ENCODE data around the gene CRYBB3.

The CRYBB3 gene

GRCh38 chr22:25199731-25200520 lies at the start of gene CRYBB3:
TSS of gene CRYBB3 (plus strand) at chr22:25199858. CDS start at chr22:25201397, 1,539 bp downstream.
- no peak for DNase-seq

- DNase-seq = no peak
Measured at GRCh38 chr22:25153961-25154666, 45.5 kb upstream of the CRYBB3 start.

GRCh38 chr22:25154667-25154999 lies 45.0 kb upstream of the CRYBB3 start:
- DNase-seq = no peak

GRCh38 chr22:25156736-25157135 lies 42.9 kb upstream of the CRYBB3 start:
- DNase-seq = no peak

- DNase-seq = no peak
Measured at GRCh38 chr22:25159028-25159427, 40.6 kb upstream of the CRYBB3 start.

GRCh38 chr22:25160120-25160996 lies 39.3 kb upstream of the CRYBB3 start:
- no peak for DNase-seq

- no peak for DNase-seq
Measured at GRCh38 chr22:25161017-25161915, 38.4 kb upstream of the CRYBB3 start.

- no peak for DNase-seq
Measured at GRCh38 chr22:25161916-25162530, 37.6 kb upstream of the CRYBB3 start.

- no peak for DNase-seq
Measured at GRCh38 chr22:25162561-25162960, 37.1 kb upstream of the CRYBB3 start.

GRCh38 chr22:25165785-25166184 lies 33.9 kb upstream of the CRYBB3 start:
- DNase-seq = no peak

- no peak for DNase-seq
Measured at GRCh38 chr22:25166266-25167040, 33.2 kb upstream of the CRYBB3 start.

GRCh38 chr22:25167082-25167481 lies 32.6 kb upstream of the CRYBB3 start:
- no peak for DNase-seq

- DNase-seq = no peak
Measured at GRCh38 chr22:25167834-25168601, 31.6 kb upstream of the CRYBB3 start.

- DNase-seq = no peak
Measured at GRCh38 chr22:25169278-25170031, 30.2 kb upstream of the CRYBB3 start.

- DNase-seq = no peak
Measured at GRCh38 chr22:25170426-25170980, 29.2 kb upstream of the CRYBB3 start.

- DNase-seq = no peak
Measured at GRCh38 chr22:25172153-25172552, 27.5 kb upstream of the CRYBB3 start.

- no peak for DNase-seq
Measured at GRCh38 chr22:25174156-25174887, 25.3 kb upstream of the CRYBB3 start.

GRCh38 chr22:25174888-25175411 lies 24.7 kb upstream of the CRYBB3 start:
- DNase-seq = no peak
